Measurements from ENCODE around the gene PWWP2B.
"Not testable (repeated sequence)": the region's sequence is repeated elsewhere in the genome, so short reads cannot be mapped to it uniquely, and the experiment has no call there.

PWWP2B gene

DNA sequence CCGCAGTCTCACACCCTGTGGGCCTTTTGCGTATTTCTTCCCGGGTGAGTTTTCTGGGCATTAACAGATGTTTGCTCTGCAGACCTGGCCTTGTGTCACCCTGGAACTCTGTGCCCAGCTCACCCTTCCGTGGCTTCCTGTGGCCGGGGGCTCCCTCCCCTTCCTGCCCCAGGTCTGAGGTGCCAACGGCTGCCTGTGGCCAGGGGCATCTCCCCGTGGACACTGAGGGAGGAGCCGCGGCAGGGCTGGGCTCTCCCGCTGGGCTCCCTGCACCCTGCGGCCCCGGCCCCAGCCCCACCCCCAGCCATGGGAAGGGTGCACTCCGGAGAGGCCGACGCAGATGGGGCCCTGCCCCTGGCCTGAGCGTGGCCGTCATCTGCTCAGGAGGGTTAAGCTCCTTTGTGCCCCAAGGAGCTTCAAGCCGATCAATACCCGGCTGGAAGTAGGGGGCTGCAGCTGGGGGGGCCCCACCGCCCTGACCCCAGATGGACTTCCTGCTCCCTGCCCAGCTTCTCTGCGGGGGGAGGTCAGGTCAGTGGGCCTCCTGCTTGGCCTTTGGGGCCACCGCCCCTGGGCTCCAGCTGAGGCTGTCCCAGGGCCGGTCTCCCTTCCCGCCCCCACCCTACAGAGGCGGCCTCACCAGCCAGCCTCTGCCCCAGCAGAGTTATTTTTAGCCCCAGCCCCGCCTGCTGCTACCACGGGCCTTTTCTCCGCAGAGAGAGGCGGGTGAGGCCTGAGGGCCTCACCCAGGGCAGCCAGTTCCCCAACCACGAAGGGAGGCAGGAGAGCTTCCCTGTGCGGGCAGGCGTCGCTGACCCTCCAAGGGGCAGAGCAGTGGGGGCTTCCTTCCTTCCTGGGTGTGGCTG lies 24.2 kb downstream of the PWWP2B start:
- no peak for DNase-seq

DNA sequence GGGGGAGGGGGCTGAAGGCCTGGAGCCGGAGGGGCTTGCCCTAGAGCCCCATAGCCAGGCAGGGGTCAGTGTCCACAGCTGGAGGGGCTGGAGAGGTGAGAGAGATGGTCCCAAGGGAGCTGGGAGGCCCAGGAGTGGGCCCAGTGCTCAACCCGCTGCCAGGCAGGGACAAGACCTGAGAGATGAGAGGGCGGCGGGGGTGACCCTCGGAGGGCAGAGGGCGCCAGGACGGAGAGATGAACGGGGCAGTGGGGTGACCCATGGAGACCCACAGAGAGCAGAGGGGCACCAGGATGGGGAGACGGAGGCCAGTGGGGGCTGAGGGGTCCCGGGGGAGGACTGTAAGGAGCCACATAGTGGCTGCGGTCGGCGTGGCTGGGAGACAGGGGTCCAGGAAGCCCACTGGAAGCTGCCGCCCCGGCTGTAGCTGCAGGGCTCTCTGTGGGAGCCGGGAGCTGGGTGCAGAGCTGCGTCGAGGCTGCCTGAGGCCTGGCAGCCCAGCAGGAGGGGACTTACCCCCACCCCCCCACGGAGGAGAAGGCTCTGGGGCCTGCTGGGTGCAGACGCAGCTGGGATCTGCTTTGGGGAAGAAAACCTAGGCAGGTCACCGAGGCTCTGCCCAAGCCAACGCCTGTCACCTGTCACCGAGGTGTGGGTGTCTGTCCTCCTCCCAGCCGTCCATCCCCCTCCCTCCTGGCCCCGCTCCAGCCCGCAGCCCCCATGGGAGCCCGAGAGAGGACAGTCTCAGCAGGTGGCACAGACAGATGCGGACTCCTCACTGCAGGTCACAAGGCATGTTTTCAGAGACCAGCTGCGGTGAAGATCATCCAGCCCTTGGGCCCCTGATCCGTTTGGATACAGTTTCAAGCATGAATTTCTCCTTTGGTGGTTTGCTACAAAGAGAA lies 25.1 kb downstream of the PWWP2B start:
- no peak for DNase-seq

DNA sequence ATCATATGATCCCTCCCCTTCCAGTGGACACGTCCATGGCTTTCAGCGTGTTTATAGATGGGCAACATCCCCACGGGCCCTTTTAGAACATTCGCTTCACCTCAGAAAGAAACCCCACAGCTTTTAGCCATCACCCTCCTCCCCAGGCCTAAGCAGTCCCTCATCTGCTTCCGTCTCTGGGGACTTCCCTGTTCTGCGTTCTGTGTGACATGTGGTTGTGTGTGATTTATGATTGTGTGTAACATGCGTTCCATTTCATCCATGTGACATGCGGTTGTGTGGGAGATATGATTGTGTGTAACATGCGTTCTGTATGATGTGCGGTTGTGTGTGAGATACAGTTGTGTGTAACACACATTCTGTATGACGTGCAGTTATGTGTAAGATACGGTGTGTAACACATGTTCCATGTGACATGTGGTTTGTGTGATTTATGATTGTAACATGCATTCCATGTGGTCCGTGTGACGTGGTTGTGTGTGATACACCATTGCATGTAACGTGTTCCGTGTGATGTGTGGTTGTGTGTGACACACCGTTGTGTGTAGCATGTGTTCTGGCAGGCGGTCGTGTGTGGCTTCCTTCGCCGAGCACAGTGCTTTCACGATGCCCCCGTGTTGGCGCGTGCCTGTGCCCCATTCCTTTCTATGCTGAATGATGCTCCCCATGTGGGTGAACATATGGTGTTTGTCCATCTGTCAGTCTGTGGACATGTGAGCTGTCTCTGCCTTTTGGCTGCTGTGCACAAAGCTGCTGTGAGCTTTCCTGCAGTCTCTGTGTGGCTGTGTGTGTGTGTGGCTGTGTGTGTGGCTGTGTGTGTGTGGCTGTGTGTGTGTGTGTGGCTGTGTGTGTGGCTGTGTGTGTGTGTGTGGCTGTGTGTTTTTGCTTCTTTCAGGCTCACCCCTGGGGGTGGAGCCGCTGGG lies 26.2 kb downstream of the PWWP2B start:
- no peak for DNase-seq

DNA sequence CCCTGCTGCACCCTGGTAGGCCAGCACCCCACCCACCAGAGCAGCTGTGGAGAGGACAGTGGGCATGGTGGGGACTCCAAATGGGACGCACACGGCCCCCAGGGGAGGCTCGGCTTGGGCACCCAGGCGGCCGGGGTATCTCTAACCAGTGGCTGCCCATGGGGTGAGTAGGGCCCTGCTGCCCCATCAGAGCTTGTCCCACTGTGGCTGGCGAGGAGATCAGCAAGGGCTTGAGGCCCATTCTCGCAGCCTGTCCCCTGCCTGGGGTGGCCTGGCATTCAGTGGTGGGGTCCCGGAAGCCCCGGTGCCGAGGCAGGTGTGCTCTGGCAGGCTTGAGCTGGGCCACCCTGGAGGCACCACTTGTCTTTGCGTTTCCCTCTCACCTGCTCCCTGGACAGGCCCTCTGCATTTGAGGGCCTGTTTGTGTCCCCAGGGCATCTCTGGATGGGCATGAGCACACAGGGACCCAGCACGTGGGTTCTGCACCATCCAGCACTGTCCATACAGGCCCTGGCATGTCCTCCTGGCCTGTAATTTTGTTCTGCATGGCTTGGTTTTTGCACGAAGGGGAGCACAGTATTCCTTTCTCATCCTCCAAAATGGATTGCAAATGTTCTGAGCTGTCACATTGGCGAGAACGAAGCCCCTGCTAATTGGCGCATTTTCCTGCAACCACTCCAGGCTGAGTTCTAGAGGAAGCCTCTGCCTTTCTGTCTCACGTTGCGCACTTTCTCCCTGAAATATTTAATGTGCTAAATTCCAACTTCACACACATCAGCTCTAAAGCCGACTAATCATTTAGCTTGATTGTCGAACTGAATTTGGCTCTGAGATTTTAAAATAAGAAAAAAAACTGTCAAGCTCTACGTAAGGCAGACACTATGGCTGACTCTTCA lies 27.2 kb downstream of the PWWP2B start:
- no peak for DNase-seq

DNA sequence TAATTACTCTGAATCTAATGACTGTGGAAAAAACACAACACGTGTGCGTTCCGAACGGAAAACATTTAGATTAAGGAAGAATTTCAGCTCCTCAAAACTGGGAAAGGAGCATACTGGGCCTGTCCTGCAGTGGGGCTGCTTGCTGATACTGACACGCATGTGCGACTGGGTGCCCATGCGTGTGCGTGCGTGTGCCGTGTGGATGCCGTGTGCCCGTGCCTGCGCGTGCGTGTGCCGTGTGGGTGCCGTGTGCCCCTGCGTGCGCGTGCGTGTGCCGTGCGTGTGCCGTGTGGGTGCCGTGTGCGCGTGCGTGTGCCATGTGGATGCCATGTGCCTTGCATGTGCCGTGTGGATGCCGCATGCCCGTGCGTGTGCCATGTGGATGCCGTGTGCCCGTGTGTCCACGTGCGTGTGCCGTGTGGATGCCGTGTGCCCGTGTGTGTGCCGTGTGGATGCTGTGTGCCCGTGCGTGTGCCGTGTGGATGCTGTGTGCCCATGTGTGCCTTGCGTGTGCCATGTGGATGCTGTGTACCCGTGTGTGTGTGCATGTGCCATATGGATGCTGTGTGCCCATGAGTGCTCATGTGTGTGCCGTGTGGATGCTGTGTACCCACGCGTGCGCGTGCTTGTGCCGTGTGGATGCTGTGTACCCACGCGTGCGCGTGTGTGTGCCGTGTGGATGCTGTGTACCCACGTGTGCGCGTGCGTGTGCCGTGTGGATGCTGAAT lies 28.2 kb downstream of the PWWP2B start:
- no peak for DNase-seq

DNA sequence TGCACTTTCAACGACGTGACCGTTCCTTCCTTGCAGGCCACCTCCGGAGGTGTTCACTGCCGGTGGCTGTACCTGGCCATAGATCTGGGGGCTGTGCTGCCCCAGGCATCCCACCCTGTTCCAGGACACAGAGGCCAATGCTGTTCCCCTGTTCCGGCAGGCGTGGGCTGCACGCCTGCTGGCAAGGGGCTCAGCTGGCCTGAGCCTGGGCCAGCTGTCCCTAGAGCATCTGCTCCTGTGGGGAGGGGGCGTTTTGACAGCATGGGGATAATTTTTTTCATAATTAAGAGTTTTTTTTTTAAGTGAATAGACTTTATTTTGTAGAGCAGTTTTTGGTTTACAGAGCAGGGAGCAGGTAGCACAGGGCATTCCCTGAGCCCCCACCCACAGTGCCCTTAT lies 28.8 kb downstream of the PWWP2B start:
- DNase-seq: no peak

DNA sequence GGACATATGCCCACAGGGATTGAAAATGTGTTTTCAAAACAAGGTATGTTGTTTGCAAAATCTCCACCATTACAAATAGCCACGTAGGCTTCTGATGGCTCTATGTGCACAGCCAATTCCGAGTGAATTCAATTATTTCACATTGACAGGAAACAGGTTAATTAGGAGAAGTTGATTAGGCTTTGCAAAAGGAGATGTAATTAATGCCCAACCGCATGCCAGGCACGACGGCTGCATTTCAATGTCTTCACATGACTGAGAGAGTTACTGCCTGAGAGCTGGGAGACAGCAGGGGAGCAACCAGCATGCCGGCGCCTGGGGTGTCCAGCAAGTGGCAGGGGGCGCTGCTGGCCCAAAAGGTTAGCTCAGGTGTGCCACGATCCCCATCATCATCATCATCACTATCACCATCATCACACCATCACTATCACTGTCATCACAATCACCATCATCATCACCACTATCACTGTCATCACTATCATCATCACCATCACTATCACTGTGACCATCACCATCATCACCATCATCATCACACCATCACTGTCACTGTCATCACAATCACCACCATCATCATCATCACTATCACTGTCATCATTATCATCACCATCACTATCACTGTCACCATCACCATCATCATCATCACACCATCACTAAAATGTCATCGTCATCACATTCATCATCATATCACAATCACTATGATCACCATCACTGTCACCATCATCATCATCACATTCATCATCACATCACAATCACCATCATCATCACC lies 30.2 kb downstream of the PWWP2B start:
- no peak for DNase-seq

DNA sequence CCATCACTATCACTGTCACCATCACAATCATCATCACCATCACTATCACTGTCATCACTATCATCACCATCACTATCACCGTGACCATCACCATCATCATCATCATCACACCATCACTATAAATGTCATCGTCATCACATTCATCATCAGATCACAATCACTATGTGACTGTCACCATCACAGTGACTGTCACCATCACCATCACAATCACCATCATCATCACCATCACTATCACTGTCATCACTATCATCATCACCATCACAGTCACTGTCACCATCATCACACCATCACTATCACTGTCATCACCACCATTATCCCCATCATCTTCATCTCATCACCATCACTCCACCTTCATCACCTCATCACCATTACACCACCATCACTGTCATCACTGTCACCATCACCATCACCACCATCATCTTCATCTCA lies 31.0 kb downstream of the PWWP2B start:
- no peak for DNase-seq

DNA sequence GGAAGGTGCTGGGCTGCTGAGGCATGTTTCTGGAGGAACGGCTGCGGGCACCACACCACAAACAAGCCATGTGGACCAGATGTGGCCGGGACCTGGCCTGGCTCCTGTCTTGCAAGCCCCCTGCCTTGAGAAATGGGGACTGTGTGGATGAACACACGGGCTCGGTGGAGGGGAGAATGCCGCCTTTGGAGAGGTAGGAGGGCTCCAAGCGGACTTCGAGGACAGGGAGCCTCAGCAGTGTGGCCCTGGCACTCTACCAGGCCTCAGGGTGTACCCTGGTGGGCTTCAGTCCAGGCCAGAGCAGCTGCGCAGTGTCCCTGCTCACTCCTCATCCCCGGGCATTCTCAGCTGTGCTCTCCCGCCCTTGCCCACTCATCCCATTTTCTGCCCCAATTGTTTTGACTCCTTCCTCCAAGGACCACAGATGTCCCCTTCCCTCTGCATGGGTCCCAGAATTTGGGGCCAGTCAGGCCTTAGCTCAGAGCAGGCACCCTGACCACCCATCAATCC lies 31.5 kb downstream of the PWWP2B start:
- DNase-seq: no peak

DNA sequence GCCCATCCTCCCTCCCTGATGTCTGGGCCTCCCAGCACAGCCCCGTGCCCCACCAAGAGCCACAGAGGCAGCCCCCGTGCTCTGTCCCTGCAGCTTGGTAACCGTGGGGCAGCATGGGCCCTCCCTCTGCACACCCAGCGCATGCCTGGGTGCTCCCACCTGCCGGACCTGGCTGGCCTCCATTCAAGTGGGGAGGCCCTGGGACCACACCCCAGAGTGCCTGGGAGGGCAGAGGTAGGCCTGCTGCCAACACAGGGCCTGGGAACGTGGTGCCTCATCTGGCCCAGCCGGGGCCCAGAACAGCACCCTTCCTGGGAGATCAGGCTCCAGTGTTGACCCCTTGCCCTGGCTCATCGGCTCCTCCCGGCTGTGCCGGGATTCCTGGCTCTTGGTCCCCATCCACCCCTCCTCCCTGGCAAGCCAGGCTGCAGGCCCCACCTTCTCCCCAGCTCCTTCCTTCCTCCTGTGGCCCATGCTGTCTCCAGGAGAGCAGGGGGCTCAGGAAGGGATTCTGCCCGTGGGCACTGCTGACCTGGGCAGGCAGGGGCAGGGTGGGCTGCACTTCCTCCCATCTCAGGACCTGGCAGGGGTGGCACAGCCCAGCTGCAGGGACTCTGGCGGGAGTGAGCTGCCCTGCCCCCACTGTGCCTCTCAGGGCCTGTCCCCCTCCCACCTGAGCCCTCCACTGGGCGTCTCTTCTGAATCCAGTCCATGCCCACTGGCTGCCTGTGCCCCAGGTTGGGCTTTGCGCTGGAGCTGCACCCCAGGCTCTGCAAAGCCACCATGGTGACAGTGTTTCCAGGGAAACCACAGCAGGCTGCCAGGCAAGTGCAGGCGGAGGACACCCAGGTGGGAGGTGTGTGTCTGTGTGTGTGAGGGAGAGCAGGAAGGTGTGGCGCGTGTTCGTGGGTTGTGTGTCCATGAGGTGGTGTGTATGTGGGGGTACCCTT lies 32.6 kb downstream of the PWWP2B start:
- DNase-seq: no peak

DNA sequence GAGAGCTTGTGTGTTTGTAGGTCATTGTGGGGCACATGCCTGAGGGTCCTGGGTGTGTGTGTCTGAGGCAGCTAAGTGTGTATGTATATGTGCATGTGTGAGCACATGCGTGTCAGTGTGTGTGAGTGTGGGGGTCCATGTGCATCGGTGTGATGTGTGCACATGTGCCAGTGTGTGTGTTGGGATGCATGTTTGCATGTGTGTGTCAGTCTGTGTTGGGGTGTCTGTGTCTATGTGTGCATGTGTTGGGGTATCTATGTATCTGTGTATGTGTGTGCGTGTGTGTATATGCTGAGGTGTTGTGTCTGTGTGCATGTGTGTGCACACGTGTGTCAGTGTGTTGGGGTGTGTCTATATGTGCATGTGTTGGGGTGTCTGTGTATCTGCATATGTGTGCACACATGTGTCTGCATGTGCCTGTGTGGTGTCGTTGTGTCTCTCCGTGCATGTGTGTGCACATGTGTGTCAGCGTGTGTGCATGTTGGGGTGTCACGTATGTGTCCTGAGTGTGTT lies 33.3 kb downstream of the PWWP2B start:
- no peak for DNase-seq

DNA sequence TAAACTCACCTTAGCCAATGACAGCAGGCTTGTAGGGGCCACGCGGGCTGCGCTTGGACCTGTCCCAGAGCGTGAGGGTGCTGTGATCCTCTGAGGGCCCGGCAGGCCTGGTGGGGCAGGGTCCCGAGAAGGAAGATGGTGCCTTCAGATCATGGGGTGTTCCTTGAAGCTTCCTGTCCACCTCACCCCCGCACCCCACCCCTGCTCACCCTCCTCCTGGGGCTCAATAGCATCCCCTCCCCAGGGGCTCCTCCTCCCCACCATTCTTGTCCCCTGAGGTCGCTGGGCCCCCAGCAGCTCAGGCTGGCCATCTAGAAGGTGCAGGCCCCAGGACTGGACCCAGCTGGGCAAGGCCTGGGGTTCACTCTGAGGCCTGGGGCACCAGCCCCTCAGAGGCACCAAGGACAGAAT lies 33.9 kb downstream of the PWWP2B start:
- no peak for DNase-seq

DNA sequence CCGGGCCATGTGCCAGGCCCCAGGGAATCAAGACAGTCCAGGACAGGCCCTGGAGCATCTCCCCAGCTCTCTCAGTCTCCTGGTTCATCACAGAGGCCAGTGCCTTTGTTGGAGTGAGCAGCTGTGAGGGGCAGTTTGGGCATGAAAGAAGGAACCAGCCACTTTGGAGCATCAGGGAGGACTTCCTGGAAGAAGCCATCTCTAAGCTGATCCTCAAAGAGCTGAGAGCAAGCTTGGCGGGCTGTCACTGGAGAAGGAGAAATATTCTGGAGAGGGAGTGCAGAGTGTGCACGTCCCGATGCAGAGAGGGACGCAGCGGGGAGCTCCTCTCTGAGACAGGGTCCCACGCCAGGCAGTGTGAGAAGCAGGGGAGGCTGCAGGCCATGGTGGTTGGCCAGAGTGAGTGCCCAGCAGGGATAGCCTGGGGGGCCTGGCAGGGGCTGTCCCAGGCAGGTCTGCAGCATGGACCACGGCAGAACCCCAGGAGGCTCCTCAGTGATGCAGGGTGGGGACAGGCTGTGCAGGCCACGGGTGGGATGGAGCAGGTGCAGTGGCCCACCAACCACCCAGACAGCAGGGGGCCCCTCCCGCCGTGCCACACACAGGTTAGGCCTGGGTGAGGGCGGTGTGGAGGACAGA lies 34.7 kb downstream of the PWWP2B start:
- no peak for DNase-seq

DNA sequence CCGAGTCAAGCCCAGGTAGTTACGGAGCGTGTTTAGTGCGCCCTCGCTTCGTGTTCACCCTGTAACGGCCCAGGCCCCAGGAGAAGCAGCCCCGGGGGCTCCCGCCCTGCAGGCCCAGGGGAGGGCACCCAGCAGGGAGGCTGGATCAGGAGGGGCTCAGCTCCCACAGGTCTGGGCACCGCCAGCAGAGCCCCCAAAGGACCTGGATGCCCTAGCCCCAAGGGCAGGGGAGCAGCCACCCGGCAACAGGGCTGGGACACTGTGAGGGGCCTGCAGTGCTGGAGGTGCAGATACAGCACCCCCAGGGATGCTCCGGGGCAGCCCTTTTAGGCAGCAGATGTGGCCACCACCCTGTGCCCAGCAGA lies 35.2 kb downstream of the PWWP2B start:
- DNase-seq: no peak

DNA sequence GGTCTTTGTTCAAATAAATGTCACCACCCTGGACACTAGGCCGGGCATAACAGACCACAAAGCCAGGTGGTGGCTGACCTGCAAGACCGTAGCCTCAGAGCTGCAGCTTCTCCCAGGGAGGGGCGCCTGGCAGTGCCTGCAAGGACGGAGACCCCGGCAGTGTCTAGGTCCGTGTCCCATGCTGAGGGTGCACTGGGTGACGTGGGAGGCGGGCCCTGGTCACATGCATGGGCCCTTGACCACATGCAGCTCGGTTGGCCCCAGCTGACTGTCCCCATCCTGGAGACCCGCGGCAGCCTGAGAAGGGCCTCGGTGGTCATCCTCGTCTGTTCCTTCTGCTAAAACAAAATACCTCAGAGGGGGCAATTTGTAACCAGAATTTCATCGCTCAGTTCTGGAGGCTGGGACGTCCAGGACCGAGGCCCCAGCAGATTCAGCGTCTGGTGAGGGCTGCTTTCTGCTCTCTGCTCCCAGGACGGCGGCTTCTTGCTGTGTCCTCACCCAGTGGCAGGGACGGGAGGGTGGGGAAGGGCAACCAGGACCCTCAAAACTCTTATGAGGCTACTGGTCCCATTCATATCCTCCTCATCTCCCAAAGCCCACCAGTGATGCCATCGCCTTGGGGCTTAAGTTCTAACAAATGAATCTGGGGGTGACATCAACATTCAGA lies 36.8 kb downstream of the PWWP2B start:
- no peak for DNase-seq

DNA sequence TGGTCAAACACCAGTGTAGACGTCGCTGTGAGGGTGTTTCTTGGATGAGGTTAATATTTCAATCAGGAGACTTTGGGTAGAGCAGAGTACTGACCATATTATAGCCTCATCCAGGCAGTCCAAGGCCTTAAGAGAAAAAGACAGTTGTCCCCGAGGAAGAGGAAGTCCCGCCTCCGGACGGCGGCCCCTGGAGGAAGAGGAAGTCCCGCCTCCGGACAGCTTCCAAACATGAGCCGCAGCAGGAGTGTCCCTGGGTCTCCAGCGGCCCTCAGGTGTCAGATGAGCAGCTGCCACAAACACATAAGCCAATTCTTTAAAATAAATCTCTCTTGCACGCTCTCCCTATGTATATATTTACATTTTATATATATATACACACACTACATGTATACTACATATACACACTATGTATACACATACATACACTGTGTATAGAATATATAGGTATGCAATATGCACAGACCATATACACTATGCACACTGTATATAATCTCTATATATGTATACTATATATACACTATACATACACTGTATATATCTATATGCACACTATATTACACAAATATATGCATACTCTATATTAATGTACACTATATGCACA lies 37.5 kb downstream of the PWWP2B start:
- DNase-seq: peak; percentile 49 to 56

DNA sequence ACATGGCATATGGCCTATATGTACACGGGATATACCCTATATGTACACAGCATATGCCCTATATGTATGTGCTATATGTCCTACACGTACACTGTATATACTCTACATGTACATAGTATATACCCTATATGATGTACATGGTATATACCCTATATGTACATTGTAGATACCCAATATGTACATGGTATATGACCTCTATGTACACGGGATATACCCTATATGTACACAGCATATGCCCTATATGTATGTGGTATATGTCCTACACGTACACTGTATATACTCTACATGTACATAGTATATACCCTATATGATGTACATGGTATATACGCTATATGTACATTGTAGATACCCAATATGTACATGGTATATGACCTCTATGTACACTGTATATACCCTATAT lies 38.3 kb downstream of the PWWP2B start:
- not testable (repeated sequence) for DNase-seq

All from stimulated activated CD4-positive, alpha-beta T cell treated with anti-CD3 and anti-CD28 coated beads, Interleukin-2, amount 100 ng/mL, for 48 hours (primary cell).